PC-9 (cell line): ENCODE measurements around the gene GMDS. TPM values are rescaled to one million over a fixed set of nuclear protein-coding genes. Genes with fewer than 3 reads are reported as not detected.
A peak's percentile ranks its signal among the peaks of the same experiment; 100 is the strongest.

Source experiments
- BruUV-seq: library from RNA; stranded (reverse); fragments of 400-500 nt; replicated peaks from 2 replicates; lab custom pipeline; 2021; lab: Mats Ljungman, UMichigan
- CTCF ChIA-PET: fragments of 300-600 bp; sonication (Branson Sonifier 250); formaldehyde crosslinking; loops from one replicate; lab custom pipeline; 2022; ENCODE audit warnings: antibody characterized with exemption; lab: Charles Lee
- POLR2A ChIA-PET: fragments of 300-600 bp; sonication (Branson Sonifier 250); formaldehyde crosslinking; loops from one replicate; lab custom pipeline; 2022; ENCODE audit warnings: antibody characterized with exemption; ENCODE audit not compliant: unreplicated experiment; lab: Charles Lee
- DNase-seq, 2 experiments: peaks; one replicate each; pipeline versions ENCODE4 v3.0.0 to v3.0.0-alpha.2; 2015 to 2022; ENCODE audit warnings: mixed read lengths in 1 of 2
- H2AFZ ChIP-seq: fragments of 200-600 bp; sonication (generic); 2 replicates; pipeline ENCODE4 v1.8.1; 2017; ENCODE audit warnings: antibody characterized with exemption
- H3F3A ChIP-seq: fragments of 200-600 bp; sonication (generic); 2 replicates; pipeline ENCODE4 v1.8.1; 2017; ENCODE audit warnings: antibody characterized with exemption, mild to moderate bottlenecking, low read depth; ENCODE audit not compliant: insufficient read depth
- H3K27ac ChIP-seq: fragments of 200-600 bp; sonication (generic); 2 replicates; pipeline ENCODE4 v1.6.1; 2016; ENCODE audit warnings: mixed run types
- H3K27me3 ChIP-seq: fragments of 200-600 bp; sonication (generic); 2 replicates; pipeline ENCODE4 v1.6.1; 2016; ENCODE audit warnings: low read depth, mixed run types; ENCODE audit not compliant: insufficient read depth
- H3K36me3 ChIP-seq: fragments of 200-600 bp; sonication (generic); 2 replicates; pipeline ENCODE4 v1.6.1; 2016; ENCODE audit warnings: low read depth, mixed run types
- H3K4me1 ChIP-seq: fragments of 200-600 bp; sonication (generic); replicated peaks from 2 replicates; pipeline ENCODE4 v1.6.1; 2016; ENCODE audit warnings: mixed run types; ENCODE audit not compliant: insufficient read depth
- H3K4me2 ChIP-seq: fragments of 200-600 bp; sonication (generic); 2 replicates; pipeline ENCODE4 v1.6.1; 2017; ENCODE audit warnings: mixed run types
- H3K4me3 ChIP-seq: fragments of 200-600 bp; sonication (generic); 2 replicates; pipeline ENCODE4 v1.6.1; 2016; ENCODE audit warnings: mixed run types
- H3K79me2 ChIP-seq: fragments of 200-600 bp; sonication (generic); 2 replicates; pipeline ENCODE4 v1.6.1; 2017; ENCODE audit warnings: low read depth, mixed run types
- H3K9me2 ChIP-seq: fragments of 200-600 bp; sonication (generic); 2 replicates; pipeline ENCODE4 v1.8.1; 2017; ENCODE audit warnings: mild to moderate bottlenecking; ENCODE audit not compliant: insufficient read depth
- H3K9me3 ChIP-seq: fragments of 200-600 bp; sonication (generic); 2 replicates; pipeline ENCODE4 v1.8.1; 2016; ENCODE audit warnings: low read depth; ENCODE audit not compliant: insufficient read depth
- H4K20me1 ChIP-seq: fragments of 200-600 bp; sonication (generic); 2 replicates; pipeline ENCODE4 v1.8.1; 2017; ENCODE audit not compliant: insufficient read depth
- EZH2 ChIP-seq: fragments of 200-600 bp; sonication (generic); IDR thresholded peaks from 2 replicates; pipeline ENCODE4 v1.8.0; 2017; ENCODE audit warnings: antibody characterized with exemption, low read depth
- intact Hi-C: fragments of 100-400 bp; cut with micrococcal nuclease; formaldehyde crosslinking; loops from one replicate; pipeline ENCODE4 v1.10.0; 2022; ENCODE audit not compliant: unreplicated experiment
- total RNA-seq: library from RNA; stranded (reverse); gene quantifications from 2 replicates; pipeline ENCODE4 v1.2.3, GENCODE V29; 2021
- TF ChIP-seq, protein P1 (sequence below): fragments of 200-600 bp; sonication (generic); conservative IDR thresholded peaks from 2 replicates; pipeline ENCODE4 v1.6.1; 2017; ENCODE audit warnings: mixed run types, antibody characterized with exemption, mild to moderate bottlenecking, moderate library complexity

Gene GMDS
- total RNA-seq, 1 experiment from 2014 or later, result 30.1 TPM

DNA sequence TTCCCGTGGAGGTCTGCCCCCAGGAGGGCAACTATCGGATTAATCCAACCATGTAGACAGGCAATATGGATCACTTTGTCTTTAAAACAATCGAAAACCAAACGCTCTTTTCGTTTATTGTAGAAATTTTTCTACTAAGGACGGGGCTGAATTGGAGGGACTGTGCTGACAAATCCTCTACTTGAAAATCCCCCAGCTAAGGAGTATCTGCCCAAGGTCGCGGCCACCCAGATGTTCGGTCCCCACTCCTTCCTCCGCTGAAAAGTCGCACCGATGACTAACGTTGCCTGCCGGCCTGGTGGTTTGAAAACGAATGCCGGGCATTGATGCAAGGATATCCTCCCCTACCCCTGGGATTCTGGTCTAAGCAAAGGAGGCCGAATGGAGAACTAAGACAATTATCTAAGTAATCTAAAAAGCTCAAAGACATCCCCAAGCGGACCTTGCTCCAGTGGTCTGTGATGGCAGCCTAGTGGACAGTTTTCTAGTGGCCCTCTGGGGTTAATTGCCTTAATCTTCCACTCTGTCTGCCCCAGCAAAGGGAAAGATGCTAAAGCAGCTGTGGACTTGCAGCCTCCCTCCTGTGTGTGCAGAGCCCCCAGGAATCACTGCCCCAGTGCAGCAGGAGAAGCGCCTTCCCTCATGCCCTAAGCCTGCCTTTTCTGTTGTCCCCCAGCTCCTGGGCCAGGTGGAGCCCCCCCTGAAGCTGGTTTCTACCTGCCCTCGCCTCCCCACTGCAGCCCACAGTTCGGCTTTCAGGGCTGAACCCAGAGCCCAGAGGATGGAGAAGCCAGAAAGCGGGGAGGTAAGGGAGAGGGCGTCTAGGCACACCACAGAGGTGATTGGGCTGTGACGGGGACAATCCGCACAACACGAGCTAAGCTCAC lies 639.3 kb downstream of the GMDS start:
- ChIA-PET POLR2A (interaction anchor here (0.6 kb wide), 1 partner anchor 11 kb away, joined by 3 read pairs; no protein-coding TSS in a partner anchor), CTCF (interaction anchor here (1.1 kb wide), 1 partner anchor 748 kb away, joined by 3 read pairs; no protein-coding TSS in a partner anchor)
- H3K36me3 ChIP-seq, result no peaks in the 10 kb centered on the region
- H3F3A ChIP-seq, result no peaks in the 10 kb centered on the region
- no peaks in the 10 kb centered on the region; the same call in 1 of the 2 replicates for H3K4me1 ChIP-seq
- no peak overlapping the region for H3K27ac ChIP-seq
- no peaks in the 10 kb centered on the region for H3K9me3 ChIP-seq
- TF ChIP-seq EZH2, result no peak
- TF ChIP-seq, protein P1, sequence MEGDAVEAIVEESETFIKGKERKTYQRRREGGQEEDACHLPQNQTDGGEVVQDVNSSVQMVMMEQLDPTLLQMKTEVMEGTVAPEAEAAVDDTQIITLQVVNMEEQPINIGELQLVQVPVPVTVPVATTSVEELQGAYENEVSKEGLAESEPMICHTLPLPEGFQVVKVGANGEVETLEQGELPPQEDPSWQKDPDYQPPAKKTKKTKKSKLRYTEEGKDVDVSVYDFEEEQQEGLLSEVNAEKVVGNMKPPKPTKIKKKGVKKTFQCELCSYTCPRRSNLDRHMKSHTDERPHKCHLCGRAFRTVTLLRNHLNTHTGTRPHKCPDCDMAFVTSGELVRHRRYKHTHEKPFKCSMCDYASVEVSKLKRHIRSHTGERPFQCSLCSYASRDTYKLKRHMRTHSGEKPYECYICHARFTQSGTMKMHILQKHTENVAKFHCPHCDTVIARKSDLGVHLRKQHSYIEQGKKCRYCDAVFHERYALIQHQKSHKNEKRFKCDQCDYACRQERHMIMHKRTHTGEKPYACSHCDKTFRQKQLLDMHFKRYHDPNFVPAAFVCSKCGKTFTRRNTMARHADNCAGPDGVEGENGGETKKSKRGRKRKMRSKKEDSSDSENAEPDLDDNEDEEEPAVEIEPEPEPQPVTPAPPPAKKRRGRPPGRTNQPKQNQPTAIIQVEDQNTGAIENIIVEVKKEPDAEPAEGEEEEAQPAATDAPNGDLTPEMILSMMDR, result no peak
- H3K9me2 ChIP-seq, result no peaks in the 10 kb centered on the region
- no peaks in the 10 kb centered on the region for H4K20me1 ChIP-seq
- H3K4me2 ChIP-seq, result no peak overlapping the region
- intact Hi-C loops, result loop anchor here (2.0 to 10.0 kb wide), 4 partner anchors 65 to 1029 kb away; no protein-coding TSS in a partner anchor
- H3K4me3 ChIP-seq, result no peak overlapping the region
- H2AFZ ChIP-seq, result no peak overlapping the region
- no TSS peak for BruUV-seq
- DNase-seq, result no peak
- no peaks in the 10 kb centered on the region for H3K27me3 ChIP-seq
- peaks cover 4% of the 10 kb centered on the region for H3K79me2 ChIP-seq

DNA sequence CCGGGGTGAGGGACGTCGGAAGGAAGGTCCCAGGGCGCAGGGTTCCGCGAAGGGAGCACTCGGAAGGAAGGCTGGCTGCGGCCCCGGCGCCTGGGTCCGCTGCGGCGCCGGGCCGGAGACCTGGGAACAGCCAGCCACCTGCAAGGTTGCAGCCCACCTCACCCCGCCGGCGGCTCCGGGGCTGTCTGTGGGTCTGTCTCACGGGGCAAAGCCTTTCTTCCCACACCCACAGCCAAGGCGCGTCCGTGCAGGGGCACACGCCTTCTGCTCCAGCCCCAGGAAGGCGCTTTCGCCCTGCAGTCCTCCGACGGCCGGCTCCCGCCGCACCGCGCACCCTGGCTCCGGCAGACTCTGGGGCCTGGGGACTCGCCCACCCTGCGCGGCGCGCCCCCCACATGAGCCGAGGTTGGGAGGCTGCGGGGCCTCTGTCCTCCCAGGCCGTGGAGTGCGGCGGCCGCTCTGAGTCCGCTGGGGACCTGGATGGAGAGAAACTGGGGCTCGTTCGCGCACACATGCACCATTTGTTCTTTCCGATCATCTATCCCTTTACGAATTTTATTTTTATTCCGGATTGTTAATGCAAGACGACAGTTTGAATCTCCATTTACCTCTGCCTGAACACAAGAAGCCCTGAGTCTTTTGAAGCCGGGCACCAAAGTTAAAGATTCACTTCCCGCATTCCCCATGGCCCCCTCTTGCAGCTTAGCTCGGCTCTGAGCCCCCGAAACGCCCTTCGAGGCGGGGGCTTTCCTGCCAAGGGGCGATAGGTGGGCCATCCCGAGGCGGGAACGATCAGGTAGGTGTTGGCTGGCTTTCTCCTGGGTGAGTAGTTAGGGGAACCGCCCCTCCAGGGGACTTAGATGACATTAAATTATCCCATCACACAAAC lies 640.2 kb downstream of the GMDS start:
- no peaks in the 10 kb centered on the region for H3K79me2 ChIP-seq
- intact Hi-C loops, result loop anchor here (5.0 to 10.0 kb wide), 2 partner anchors 162 to 420 kb away; no protein-coding TSS in a partner anchor
- ChIA-PET POLR2A (interaction anchor here (0.6 kb wide), 1 partner anchor 12 kb away, joined by 3 read pairs; no protein-coding TSS in a partner anchor), CTCF (no interaction called here)
- H4K20me1 ChIP-seq, result no peaks in the 10 kb centered on the region
- H3K4me2 ChIP-seq, result no peak overlapping the region
- no peak for TF ChIP-seq EZH2
- no peak overlapping the region for H3K4me3 ChIP-seq
- no TSS peak for BruUV-seq
- no peaks in the 10 kb centered on the region for H3K9me3 ChIP-seq
- no peaks in the 10 kb centered on the region for H3F3A ChIP-seq
- no peaks in the 10 kb centered on the region for H3K36me3 ChIP-seq
- H3K27ac ChIP-seq, result no peak overlapping the region
- H3K27me3 ChIP-seq, result no peaks in the 10 kb centered on the region
- H3K9me2 ChIP-seq, result no peaks in the 10 kb centered on the region
- no peak for DNase-seq
- no peak overlapping the region for H2AFZ ChIP-seq
- H3K4me1 ChIP-seq, result no peaks in the 10 kb centered on the region; the same call in 1 of the 2 replicates

DNA sequence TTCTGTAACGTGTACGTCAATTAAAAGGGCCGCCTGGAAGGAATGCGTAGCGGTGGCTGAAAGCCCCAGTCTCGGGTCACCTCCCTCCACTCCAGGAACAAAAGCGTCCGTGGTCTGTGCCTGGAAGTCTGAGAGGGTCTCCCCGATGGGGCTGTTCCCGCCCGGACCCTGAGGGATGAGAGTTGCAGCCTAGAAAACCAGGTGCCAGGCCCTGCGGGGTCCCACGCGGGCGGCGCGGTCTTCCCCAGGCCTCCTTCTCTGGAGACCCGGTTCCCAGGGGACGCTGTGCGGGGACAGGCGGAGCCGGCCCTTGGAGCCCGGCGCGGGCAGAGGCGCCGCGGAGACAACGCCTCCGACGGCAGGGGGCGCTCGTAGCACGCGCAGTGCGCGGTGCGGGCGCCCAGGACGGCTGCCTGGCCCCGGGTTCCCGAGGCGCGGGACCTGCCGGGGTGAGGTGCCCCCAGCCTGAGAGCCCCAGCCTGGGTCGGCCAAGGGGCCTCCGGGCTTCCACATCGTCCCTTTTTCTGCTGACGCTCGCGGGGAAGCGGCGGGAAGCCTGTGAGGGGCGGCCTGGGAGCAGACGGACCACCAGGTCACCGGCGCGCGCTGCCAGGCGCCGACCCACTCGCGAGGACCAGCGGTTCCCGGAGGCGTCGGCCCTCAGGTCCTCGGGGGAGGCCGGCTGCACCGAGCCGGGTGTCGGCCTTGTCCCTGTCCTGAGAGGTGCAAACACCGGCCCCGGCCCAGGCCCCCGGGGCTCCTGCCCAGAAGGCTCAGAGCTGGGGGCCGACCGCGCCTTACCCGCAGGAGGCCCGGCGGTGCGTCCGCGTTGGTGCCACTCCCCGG lies 641.0 kb downstream of the GMDS start:
- no peak for TF ChIP-seq EZH2
- TF ChIP-seq, protein P1, result peak; percentile 74
- Histone ChIP-seq H3K4me2 (peak overlapping the region; percentile 90), H3K4me1 (no peaks in the 10 kb centered on the region; the same call in 1 of the 2 replicates), H4K20me1 (no peaks in the 10 kb centered on the region), H3K79me2 (no peaks in the 10 kb centered on the region), H3K36me3 (no peaks in the 10 kb centered on the region), H3K9me3 (no peaks in the 10 kb centered on the region), H3K27me3 (no peaks in the 10 kb centered on the region), H3K27ac (no peak overlapping the region), H3F3A (no peaks in the 10 kb centered on the region), H3K9me2 (no peaks in the 10 kb centered on the region), H3K4me3 (peak overlapping the region; percentile 53; the same call in 1 of the 2 replicates), H2AFZ (no peak overlapping the region)
- peak in 1 of 2 experiments; percentile 67 for DNase-seq
- CTCF ChIA-PET, result no interaction called here
- POLR2A ChIA-PET, result no interaction called here
- intact Hi-C loops, result loop anchor here (1.0 to 10.0 kb wide), 3 partner anchors 163 to 500 kb away; no protein-coding TSS in a partner anchor
- BruUV-seq, result no TSS peak
